ENCODE results near the gene ARHGEF37. TPM values are rescaled to one million over a fixed set of nuclear protein-coding genes. Genes with fewer than 3 reads are reported as not detected.

The ARHGEF37 gene
- total RNA-seq, 1 experiment from 2014 or later, result 16.1 TPM

DNA sequence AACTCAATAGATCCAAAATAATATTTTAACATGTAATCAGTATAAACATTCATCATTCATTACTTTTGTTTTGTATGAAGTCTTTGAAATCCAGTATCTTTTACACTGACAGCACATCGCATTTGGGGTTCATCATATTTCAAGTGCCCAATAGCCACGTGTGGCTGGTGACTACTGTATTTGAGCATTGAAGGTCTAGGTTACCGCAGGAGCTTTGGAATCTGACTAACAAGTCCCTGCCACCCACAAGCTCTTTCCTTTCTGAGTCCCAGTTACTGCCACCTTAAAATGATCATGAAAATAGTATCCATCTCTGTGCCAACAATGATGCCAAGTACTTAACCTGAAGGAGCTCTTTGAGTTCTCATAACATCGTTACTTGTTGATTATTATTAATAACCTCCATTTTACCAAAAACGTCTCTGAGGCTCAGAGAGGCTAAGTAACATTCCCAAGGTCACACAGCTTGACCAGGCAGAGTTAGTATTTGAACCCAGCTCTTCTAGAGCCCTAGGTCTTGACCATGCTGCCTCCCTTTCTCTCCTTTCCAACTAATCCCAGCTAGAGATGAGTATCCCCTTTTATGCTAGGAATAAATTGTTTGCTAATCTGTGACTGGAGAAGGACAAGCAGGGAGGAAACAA is 24.2 kb downstream of the ARHGEF37 start:
- Mint-ChIP-seq H3K27ac (ENCODE audit: unreplicated experiment) (peak overlapping the region; percentile 87), H3K4me1 (ENCODE audit: low read depth, unreplicated experiment) (peaks cover 41% of the 10 kb centered on the region), H3K4me3 (ENCODE audit: low read depth, unreplicated experiment) (no peak overlapping the region), H3K27me3 (ENCODE audit: unreplicated experiment) (no peaks in the 10 kb centered on the region), H3K36me3 (ENCODE audit: insufficient read depth, unreplicated experiment) (peaks cover 19% of the 10 kb centered on the region), H3K9me3 (ENCODE audit: low read depth, unreplicated experiment) (peaks cover 4% of the 10 kb centered on the region)
- TF ChIP-seq, protein P1, sequence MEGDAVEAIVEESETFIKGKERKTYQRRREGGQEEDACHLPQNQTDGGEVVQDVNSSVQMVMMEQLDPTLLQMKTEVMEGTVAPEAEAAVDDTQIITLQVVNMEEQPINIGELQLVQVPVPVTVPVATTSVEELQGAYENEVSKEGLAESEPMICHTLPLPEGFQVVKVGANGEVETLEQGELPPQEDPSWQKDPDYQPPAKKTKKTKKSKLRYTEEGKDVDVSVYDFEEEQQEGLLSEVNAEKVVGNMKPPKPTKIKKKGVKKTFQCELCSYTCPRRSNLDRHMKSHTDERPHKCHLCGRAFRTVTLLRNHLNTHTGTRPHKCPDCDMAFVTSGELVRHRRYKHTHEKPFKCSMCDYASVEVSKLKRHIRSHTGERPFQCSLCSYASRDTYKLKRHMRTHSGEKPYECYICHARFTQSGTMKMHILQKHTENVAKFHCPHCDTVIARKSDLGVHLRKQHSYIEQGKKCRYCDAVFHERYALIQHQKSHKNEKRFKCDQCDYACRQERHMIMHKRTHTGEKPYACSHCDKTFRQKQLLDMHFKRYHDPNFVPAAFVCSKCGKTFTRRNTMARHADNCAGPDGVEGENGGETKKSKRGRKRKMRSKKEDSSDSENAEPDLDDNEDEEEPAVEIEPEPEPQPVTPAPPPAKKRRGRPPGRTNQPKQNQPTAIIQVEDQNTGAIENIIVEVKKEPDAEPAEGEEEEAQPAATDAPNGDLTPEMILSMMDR (IDR thresholded peaks at IDR 0.05; ENCODE audit: unreplicated experiment), result no peak
- no TSS peak for BruUV-seq (replicated peaks)
- intact Hi-C loops (cut with micrococcal nuclease; ENCODE audit: unreplicated experiment), result no loop called here
- no peak for DNase-seq
- CTCF ChIA-PET, result interaction anchor here (1.0 to 1.1 kb wide), 3 partner anchors 8 to 19 kb away, joined by 3 to 7 read pairs (median 4); no protein-coding TSS in a partner anchor

DNA sequence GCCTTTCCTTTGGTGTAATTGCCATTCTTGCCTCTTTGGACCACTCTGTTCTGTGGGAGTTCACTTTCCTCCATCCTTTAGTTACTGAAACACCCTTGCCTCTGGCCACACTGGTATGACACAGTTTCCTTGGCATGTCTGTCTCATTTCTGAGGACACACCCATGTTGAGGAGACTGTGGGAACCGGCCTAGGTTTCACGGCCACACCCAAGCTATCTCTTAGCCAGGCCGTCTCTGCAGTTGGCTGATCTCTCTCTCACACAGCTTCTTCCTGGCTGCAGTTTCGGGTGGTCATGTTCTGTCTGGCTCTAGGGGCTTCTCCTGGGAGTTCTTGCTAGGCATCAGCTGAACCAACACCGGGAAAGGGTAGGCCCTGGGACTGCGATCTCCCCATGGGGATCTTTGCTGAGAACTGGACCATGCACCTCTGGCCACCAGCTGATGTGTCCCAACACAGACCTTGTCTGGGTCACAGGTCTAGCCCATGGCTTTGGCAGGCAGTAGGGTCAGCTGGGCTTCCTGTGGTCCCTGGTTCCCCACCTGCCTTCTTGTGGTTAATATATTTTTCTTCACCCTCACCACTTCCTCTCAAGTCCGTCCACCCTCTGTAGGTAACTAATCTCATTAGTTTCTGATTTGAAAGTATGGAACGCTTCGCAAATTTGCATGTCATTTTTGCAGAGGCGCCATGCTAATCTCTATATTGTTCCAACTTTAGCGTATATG is 24.9 kb downstream of the ARHGEF37 start:
- BruUV-seq (replicated peaks), result TSS peak; percentile 77
- H3K27ac Mint-ChIP-seq (ENCODE audit: unreplicated experiment), result peak overlapping the region; percentile 87
- peaks cover 4% of the 10 kb centered on the region for H3K9me3 Mint-ChIP-seq (ENCODE audit: low read depth, unreplicated experiment)

DNA sequence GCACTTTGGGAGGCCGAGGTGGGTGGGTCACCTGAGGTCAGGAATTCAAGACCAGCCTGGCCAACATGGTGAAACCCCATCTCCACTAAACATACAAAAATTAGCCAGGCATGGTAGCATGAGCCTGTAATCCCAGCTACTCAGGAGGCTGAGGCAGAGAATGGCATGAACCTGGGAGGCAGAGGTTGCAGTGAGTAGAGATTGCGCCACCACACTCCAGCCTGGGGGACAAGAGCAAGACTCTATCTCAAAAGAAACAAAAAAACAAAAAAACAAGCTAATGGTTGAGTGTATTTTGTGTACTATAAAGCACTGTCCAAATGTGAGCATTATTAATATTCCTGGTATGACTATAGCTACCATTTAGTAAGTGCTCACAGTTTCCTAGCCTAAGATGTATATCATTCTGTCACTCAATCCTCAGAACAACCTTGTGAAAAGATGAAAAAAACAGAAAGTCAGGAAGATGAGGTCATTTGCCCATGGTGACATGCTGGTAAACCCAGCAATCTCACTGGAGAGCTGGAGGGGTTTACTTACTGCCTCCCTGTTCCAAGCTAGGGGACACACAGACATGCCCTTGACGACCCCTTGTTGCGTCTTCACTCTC is 27.7 kb downstream of the ARHGEF37 start:
- Mint-ChIP-seq H3K4me3 (ENCODE audit: low read depth, unreplicated experiment) (no peak overlapping the region), H3K4me1 (ENCODE audit: low read depth, unreplicated experiment) (peaks cover 35% of the 10 kb centered on the region), H3K36me3 (ENCODE audit: insufficient read depth, unreplicated experiment) (peaks cover 10% of the 10 kb centered on the region), H3K27ac (ENCODE audit: unreplicated experiment) (no peak overlapping the region), H3K9me3 (ENCODE audit: low read depth, unreplicated experiment) (peaks cover 4% of the 10 kb centered on the region), H3K27me3 (ENCODE audit: unreplicated experiment) (no peaks in the 10 kb centered on the region)
- BruUV-seq (replicated peaks), result no TSS peak
- no peak for DNase-seq
- TF ChIP-seq, protein P1 (IDR thresholded peaks at IDR 0.05; ENCODE audit: unreplicated experiment), result no peak
- CTCF ChIA-PET, result interaction anchor here (1.1 kb wide), 1 partner anchor 10 kb away, joined by 4 read pairs; no protein-coding TSS in a partner anchor
- intact Hi-C loops (cut with micrococcal nuclease; ENCODE audit: unreplicated experiment), result no loop called here

More for the DNA sequence above, 24.9 kb downstream of the ARHGEF37 start:
- Mint-ChIP-seq H3K27me3 (ENCODE audit: unreplicated experiment) (no peaks in the 10 kb centered on the region), H3K4me3 (ENCODE audit: low read depth, unreplicated experiment) (peak overlapping the region; percentile 49), H3K36me3 (ENCODE audit: insufficient read depth, unreplicated experiment) (peaks cover 19% of the 10 kb centered on the region), H3K4me1 (ENCODE audit: low read depth, unreplicated experiment) (peaks cover 41% of the 10 kb centered on the region)
- CTCF ChIA-PET, result interaction anchor here (1.0 to 1.1 kb wide), 3 partner anchors 9 to 19 kb away, joined by 3 to 7 read pairs (median 4); no protein-coding TSS in a partner anchor
- intact Hi-C loops (cut with micrococcal nuclease; ENCODE audit: unreplicated experiment), result no loop called here
- peak; percentile 63 for DNase-seq
- TF ChIP-seq, protein P1 (IDR thresholded peaks at IDR 0.05; ENCODE audit: unreplicated experiment), result no peak

DNA sequence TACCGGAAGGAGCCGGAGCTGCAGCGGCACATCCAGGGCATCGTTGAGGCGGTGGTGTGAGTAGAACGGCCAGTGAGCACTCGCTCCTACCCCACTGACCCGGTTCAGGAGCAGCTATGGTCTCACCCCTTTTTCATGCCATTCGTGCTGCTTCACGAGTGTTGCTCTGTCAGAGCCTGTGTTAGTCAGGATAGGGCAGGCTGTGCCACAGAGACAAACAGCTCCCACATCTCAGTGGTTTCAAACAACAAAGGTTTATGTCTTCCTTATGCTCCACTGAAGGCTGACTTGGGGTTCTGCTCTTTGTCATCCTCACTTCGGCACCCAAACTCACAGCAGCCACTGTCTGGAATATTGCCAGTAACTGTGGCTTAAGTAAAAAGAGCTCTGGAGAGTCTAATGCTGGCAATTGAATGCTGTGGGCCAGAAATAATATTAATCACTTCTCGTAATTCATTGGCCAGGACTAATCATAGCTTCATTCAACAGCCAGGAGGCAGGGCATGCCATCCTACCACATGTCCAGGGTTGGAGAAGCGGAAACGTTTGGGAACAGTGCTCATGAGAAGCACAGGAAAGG is 28.4 kb downstream of the ARHGEF37 start:
- no peaks in the 10 kb centered on the region for H3K27me3 Mint-ChIP-seq (ENCODE audit: unreplicated experiment)
- peaks cover 10% of the 10 kb centered on the region for H3K36me3 Mint-ChIP-seq (ENCODE audit: insufficient read depth, unreplicated experiment)
- no peak overlapping the region for H3K27ac Mint-ChIP-seq (ENCODE audit: unreplicated experiment)
- peaks cover 4% of the 10 kb centered on the region for H3K9me3 Mint-ChIP-seq (ENCODE audit: low read depth, unreplicated experiment)
- H3K4me1 Mint-ChIP-seq (ENCODE audit: low read depth, unreplicated experiment), result peaks cover 34% of the 10 kb centered on the region
- no TSS peak for BruUV-seq (replicated peaks)
- TF ChIP-seq, protein P1 (IDR thresholded peaks at IDR 0.05; ENCODE audit: unreplicated experiment), result no peak
- H3K4me3 Mint-ChIP-seq (ENCODE audit: low read depth, unreplicated experiment), result no peak overlapping the region
- CTCF ChIA-PET, result interaction anchor here (1.0 to 1.1 kb wide), 3 partner anchors 9 to 58 kb away, joined by 3 to 4 read pairs (median 4); partner anchors contain the start of genes ARHGEF37 and CSNK1A1
- intact Hi-C loops (cut with micrococcal nuclease; ENCODE audit: unreplicated experiment), result no loop called here
- no peak for DNase-seq

Measured in Calu3 (cell line).